HL-60/S4 (cell line): ENCODE data around the gene EPHB1.

Experiments
- in situ Hi-C: fragments of 300-500 bp; cut with MboI; formaldehyde crosslinking; loops from 2 replicates; pipeline ENCODE4 v1.14.3; 2022; ENCODE audit warnings: low sequenced_read_pairs

Gene EPHB1

DNA sequence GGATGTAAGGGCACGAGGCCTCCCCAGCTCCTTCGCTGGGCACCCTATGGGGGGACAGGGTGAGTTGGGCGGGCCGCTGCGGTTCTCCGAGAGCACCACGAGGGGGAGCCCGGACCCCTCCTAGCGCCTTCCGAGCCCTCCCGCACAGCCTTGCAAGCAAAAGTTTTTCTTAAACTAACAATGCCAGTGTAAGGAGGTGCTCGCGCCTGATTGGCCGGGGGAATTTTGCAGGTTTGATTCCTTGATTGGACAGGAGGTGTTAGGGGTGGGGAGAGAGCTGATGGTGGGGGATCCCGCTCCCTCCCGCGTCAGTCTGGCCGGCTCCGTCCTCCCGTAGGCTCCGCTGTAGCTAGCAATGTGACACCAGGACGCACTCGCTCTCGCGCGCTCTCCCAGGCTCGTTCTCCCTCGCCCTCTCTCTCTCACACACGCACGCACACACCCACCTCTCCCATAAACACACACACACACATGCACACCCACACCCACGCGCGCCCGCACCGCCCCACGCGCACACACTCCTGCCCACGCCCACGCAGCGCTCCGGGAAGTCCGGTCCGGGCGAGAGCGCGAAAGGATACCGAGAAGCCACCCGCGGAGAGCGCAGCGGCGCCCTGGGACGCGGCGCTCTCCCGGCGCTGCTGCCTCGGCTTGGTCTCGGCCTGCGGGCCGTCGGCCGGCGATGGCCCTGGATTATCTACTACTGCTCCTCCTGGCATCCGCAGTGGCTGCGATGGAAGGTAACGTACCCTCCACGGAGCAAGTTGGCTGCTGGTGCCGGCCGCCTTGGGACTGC, at the start of gene EPHB1:
Gene EPHB1 (plus strand): TSS at position 311 of the 796 bp plus-strand sequence.
- in situ Hi-C loops: no loop called here

- in situ Hi-C loops: no loop called here
Measured at GRCh38 chr3:134748698-134749097, 46.4 kb upstream of the EPHB1 start.

DNA sequence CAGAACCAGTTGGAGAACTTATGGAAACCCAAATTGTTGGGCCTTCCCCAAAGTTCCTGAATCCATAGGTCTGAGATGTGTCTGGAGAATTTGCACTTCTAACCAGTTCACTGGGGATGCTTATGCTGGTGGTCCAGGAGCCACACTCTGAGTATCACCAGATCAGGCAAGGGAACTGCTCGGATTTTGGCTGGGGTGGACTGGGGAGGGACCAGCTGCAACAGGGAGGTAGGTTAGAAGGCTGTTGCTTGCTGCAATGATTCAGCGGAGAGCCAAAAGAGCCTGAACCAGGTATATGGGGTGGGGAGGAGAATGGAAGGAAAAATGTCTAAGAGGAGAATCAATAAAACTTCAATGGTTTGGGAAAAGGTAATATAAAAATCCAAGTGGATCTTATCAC, 45.9 kb upstream of the EPHB1 start:
- in situ Hi-C loops: no loop called here

DNA sequence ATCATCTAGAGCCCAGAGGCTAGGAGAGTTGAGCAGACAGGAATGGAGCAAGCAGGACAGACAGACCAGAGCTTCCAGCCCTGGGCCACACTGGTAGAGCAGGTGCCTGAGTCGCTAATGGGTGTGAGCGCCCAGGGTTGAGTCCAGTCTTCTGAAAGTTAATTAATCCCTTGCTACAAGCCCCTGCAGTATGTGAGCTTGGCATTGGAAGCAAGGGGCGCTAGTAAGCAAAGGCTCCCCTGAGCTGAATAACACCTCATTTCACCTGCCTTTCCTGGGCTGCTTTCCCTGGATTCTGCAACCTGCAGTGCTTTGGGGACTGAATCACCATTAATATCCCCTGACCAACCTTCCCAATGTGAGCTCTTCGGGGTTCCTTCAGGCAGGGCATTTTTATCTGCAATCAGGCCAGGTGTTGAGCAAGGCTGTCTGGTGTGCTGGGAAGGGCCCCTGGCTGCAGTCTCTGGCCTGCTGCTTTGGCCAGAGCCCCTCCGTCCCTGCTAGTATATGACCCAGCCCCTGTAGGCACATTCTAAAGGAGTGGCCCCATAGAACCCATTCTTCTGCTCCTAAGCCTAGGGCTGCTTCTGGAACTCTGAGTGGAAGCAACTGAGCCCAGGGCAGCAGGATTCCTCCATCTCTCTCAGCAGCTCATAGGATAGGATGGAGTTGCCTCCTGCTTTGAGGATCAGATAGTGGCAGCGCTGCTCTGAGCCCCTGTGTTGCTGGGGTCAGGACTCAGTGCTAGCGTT, 45.1 kb upstream of the EPHB1 start:
- in situ Hi-C loops: no loop called here

DNA sequence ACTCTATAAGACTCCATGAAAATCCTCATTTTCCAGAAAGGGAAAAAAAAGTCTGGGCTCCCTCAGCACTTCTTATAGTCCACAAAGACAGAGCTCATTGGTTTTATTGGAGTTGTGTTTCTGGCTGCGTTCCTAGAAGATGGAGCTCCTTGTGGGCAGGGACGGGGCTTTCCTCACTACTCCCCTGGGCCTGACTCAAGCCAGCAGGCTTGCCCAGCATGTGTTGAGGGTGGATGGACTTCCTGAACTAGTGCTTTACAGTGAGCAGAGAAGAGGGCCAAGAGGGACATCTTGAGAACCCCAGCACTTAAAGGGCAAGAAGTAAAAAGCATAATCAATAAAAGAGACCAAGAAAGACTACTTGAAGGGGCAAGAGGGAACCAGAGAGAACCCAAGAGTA, 43.2 kb upstream of the EPHB1 start:
- in situ Hi-C loops: no loop called here

DNA sequence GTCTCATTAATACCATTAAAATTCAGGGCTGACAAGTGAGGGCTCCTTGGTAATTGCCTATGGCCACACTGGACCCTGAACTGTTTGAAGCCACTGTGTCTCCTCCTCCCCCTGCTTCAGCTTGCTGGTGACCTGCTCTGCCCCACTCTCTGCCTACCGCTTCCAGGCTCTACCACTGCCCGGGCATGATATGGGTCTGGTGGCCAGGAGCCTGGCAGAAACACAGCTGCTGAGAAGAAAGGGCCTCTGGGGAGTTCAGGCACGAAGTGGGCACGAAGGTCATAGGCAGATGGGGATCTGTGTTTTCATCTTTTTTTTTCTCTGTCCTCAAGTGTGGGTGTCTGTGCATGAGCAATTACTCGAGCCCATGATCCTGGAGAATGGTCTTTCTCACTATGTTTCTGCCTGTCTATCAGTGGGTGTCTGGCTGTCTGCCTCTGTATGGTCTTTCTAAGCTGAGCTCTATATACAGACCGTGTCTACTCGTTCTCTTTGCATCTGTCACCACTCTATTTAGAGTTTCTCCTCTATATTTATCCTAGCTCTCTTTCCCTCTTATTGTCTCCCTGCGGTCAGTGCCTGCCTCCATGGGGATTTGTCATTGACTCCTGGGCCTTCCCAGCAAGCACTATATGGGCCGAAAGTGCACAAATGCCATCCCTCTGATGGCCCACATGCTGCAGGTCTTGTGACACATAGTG, 42.1 kb upstream of the EPHB1 start:
- in situ Hi-C loops: no loop called here

DNA sequence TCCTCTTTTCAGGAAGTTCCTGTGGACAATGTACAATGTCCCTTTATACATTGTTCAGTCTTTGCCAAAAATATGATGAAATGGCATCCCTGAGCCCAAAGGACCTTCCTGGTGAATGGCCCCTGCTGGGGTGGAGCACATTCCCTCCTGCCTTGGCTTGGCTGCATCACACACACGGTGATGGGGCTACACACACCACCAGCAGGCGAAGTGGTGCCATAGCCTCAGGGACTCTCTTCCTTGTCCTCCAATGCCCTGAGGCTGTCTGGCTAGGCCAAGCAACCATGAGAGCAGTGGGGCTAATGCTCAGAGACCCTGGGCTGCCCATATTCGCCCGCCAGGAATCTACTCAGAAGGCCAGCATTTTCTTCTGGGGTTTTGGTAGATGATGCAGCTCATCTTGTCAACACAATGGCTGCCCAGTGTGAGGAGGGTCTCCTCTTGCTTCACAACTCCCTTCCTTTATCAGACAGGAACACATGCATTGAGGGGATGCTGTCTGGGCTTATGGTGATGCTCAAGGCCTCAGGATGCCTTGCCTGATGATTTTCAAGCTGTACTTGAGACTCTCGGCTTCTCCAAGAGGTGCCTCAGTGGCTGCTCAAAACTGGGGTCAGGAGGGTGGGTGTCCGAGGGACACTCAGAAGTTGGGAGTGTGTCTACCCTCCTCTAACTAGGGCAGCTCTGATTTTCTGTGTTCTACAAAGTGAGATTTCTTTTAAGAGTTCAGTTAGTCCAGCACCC, 40.9 kb upstream of the EPHB1 start:
- in situ Hi-C loops: no loop called here

DNA sequence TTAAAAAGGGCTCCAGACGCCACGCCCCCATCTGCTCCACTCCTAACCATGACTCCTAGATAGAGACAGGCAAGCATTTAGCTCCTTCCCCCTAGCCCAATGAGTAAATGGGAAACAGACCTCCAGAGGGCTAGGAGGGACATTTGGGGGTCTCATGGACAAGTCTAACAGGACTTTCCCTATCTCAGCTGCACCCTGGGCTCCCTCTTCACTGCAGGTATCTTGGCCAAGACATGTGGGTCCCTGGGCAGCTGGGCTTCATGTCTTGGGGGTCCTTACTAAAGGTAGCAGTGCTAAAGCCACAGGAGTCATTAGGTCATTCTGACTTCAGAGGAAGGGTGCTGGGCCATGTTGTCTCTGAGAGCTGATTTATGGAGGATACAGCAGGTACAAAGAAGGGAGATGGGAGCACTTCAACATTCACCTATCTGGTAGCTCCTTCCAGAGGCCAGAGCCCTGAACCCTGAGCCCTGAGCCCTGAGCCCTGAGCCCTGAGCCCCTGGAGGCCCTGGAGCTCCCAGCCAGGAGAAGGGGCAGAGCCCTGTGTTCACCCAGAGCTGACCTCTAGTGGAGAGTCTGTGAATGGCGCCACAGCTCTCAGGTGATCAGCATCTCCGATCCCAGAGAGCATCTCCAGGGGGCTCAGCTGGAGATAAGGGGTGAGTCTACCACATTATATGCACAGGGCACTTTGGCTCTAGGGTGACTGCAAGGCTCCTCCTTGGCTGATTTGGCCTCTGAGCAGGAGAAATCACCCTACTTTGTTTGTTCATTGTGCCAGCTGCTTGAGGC, 40.1 kb upstream of the EPHB1 start:
- in situ Hi-C loops: no loop called here

DNA sequence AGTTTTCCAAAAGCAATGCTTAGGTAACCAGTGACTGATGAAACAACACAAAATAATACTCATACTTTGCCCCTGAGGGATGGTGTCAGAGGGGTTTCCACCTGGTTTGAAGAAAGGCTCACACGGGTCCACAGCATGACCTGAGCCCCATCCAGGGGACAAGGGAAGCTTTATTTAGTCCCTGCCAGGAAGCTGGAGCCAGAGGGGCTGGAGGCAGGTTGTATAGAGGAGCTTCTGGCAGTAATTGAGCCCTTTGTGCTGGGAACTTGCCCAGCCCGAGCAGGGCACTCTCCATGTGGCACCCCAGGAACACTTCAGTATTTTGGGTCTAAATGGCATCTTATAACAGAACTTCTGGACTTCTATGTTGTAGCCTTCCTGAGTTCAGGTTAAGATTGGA, 39.2 kb upstream of the EPHB1 start:
- in situ Hi-C loops: no loop called here

GRCh38 chr3:134757549-134758069, 37.5 kb upstream of the EPHB1 start:
- in situ Hi-C loops: no loop called here

DNA sequence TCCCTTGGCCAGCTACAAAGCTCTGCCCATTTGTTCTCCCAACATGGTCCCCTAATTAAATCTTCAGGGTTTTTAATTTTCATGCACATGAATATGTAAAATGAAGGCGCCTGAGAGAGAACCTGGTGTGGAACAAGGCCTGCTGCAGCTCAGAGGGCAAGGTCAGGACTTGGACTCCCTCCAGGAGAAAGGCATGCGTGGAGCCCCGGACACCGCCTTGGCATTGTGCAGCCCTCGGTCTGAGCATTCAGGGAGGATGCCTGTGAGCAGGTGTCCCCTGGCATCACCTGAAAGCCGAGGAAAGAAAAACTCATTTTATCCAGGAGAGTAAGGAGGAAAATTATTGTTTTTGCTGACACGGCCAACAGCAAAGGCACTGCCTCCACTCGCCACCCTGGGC, 33.8 kb upstream of the EPHB1 start:
- in situ Hi-C loops: no loop called here

GRCh38 chr3:134762016-134762415, 33.0 kb upstream of the EPHB1 start:
- in situ Hi-C loops: no loop called here

DNA sequence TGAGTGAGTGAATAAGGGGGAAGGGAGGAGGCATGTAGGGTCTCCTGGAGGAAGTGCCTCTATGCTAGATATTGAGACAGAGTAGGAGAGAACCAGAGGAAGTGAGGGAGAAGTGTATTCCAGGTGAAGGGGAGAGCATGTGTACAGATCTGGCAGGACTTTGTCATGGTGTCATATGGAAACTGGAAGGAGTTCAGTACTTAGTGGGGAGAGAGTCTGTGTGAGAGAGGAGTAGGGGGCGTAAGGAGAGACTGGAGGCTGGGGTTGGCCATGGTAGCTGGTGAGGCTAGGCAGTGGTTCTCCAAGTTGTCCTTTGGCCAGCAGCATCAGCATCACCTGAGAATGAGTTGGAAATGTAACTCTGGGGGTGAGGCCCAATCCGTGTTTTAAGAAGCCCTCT, 29.6 kb upstream of the EPHB1 start:
- in situ Hi-C loops: no loop called here

- in situ Hi-C loops: no loop called here
Measured at GRCh38 chr3:134766290-134766689, 28.8 kb upstream of the EPHB1 start.

DNA sequence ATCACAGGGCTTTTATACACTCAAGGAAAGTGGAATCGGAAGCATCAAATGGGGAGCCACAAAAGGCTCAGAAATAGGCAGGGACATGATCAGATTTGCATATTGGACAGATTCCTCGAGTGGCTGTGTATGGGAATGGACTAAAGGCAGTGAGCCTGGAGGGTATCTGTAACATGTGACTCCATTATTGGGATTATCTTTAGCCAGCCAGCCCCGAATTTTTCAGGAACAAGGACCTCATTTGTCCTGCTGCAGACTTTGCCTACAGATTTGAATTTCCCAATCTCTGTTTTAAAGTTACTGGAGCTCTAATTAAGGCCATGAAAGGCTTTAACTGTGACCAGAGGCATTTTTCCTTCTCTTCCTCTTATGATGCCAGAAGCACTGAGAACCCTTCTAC, 26.9 kb upstream of the EPHB1 start:
- in situ Hi-C loops: no loop called here

GRCh38 chr3:134768837-134769236, 26.2 kb upstream of the EPHB1 start:
- in situ Hi-C loops: no loop called here

DNA sequence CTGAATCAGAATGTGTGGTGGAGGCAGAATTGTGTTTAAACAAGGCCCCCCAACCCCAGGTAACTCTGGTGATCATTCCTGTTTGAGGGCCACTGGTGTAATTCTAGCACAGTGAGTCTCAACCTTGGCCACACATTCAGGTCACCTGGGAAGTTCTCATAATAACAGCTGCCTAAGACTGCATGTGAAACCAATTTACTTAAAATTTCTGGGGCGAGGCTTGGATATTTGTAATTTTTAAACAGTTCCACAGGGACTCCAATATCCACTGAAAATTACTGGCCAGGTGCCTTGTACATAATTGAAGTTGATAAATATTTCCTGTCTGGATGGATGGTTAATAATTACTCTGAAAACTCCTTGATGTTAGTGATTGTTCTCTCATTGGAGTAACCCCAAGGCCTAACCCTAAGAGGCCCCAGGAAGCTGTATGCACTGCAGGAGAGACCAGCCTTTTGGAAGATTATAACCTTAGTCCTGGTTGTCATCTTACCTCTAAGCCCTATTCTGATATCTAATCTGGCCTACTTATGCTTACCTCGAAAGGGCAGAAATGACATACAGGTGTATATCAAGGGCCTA, 25.7 kb upstream of the EPHB1 start:
- in situ Hi-C loops: no loop called here

DNA sequence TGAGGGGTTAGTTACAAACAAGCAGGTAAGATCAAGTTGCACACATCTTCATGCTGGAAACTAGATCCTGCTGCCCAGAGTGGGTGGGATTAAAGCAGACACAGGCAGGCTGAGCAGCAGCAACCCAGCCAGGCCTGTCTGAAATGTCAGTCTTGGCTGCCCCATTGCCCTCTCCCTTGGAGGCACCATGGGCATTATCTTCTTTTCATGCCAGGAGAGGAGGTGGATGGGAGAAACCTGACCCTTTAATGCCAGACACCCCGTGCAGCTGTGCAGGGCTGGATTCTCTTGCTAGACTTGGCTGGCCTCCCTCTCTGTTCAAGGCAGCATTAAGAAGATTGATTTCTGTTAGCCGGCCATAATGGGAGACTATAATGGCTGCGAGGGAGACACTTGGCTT, 23.0 kb upstream of the EPHB1 start:
- in situ Hi-C loops: no loop called here

GRCh38 chr3:134772591-134772990, 22.5 kb upstream of the EPHB1 start:
- in situ Hi-C loops: no loop called here

DNA sequence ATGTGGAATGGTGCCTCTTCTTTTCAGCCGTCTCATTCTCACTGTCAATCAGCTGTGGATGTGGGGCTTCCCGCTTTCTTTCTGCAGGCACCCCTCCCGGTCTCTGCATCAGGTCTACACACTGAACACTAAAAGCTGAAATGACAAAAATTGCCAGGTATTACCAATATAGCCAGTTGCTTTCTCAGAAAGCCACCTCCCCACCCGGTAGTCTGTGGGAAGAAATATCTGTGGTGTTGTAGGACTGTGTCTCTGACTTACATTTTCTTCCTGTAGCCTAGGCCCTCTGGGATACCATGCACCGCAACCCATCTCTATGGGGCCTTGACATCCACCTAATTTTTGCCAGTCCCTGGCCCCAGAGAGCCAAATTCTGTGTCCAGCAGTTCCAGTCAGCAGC, 19.2 kb upstream of the EPHB1 start:
- in situ Hi-C loops: no loop called here
